Endometrium (tissue), 2 donors: ENCODE results near the gene RCAN2.

Experiments
- FAIRE-seq: peaks from 2 replicates; lab custom pipeline; 2012; peaks lifted over from hg19 to GRCh38; lab: Jason Lieb, UNC
- donor health status: control.
- donor health status: control.

The RCAN2 gene

DNA sequence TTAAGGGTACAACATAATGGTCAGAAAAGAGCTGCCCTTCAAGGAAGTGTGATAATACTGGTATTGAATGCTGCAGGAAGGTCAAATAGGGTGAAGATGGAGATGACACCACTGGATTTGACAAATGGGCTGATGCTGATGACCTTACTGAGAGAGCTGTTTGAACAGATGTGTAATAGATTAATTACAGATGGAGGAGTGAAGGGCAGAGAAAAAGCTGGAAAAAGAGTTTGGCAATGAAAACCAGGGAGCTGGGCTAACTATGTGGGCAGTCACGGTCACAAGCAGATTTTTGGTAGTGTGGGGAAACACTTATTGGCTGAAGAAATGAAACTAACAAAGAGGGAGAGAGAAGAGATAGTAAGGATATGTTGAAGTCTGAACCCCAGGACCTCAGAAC is 236.9 kb downstream of the RCAN2 start:
- no peak for FAIRE-seq

DNA sequence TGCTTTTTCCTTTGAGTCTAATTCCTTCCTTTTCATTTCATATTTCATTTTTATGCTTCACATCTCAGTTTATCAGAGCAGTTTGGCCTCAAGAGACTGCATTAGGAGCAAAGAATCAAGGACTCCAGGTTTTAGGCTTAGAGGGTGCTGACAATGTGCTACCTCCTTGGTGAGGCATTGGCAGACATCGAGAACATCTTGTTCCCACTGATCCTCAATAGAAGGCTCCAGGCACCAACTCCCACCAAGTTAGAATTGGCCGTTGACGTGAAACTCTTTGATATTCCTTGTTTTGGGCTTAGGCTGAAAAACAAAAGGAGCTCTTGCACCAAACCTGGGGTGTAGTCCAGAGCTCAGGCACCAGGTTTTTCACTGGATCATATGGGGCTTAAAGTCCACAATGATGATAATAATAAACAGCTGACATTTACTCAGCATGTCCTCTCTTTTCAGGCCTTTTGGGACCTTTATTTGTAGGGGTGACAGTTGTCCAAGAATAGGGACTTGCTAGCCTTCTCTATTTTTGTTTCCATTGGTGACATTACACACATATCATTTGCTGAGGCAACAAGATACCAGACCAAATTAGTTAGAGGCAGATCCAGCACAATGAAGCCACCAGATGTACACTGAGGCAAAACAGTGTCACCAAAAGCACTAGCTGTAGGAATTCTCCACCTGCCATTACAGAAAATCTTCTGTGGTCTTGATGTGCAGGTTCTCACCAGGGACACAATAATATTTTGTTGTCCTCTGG is 239.5 kb downstream of the RCAN2 start:
- FAIRE-seq: no peak

DNA sequence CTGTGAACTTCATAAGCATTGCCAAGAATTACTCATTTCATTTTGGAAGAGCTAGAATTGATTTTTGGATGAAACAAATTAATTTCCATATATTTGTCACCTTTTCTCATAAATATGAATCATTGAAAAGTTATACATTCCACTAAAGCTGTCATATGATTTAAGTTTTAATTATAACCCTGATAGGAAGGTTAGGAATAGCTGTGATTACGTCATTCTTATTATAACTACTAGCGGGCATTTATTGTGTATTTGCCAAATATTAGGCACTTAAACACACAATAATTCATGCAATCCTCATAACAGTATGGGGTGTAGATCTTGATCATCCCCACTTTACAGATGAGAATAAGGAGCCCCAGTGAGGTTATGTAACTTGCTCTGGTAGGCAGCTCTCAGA is 243.1 kb downstream of the RCAN2 start:
- no peak for FAIRE-seq

DNA sequence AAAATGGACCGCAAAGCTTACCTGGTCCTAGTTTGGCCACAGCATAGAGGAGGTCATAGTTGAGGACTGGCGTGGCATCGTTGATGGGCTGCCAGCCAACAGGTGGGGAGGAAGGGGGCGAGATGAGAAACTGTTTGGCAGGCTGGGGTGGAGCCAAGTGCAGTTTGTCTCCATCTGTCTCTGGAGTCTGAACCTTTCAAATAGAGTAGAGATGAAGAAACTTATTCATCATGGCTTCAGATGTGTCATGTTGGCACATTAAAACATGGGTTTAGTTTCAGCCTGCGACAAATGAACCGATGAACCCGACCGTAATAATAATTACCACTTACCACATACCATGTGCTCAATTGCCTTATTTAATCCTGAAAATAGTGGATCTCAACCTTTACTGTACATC is 244.5 kb downstream of the RCAN2 start:
- FAIRE-seq: no peak

DNA sequence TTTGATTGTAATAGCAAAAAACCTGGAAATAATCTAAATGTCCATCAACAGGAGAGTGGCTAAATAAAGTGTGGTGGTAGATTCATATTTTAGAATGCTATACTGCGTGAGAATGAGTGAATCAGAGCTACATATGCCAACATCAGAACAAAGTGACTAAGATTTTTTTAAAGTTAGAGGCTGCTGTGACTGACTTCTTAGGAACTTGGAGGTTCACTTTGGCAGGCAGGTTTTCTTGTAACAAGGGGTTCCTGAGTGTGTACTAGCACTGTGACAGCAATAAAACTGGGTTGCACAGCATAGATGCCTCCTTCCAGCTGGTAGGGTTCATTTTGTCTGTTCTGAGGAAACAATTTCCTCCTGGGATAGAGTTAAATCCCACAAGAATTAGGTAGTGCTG is 245.2 kb downstream of the RCAN2 start:
- FAIRE-seq: no peak

DNA sequence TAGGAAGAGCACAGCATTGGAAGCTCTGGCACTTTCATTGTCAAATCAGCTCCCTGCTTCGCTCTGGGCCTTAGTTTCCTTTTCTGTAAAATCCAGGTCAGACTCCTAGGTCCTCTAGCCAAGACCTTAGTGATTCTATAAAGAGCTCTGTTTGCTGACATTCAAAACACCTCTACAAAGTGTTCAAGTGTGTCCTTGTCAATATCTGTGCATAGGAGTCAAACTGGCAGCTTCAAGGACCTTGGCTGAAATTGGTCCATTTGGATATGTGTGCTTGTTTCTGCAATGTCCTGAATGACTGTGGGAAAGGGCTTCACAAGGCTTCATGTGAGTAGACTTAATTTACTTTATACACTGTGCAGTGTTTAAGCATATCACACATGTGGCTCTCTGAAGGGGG is 246.6 kb downstream of the RCAN2 start:
- no peak for FAIRE-seq

DNA sequence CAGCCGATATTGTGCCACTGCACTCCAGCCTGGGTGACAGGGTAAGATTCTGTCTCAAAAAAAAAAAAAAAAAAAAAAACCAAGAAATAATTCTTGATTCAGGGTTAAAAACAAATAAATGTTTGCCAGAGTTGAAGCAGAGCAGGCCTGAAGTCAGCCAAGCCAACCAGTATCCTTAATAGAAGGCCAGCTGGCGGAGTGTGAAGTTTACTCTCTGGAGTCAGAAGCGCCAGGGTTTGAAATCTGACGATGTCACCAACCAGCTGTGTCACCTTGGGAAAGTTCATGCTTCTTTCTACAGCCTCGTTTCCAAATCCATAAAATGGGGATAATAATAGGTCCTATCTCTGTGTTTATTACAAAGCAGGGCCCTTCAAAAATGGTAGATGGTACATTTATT is 247.5 kb downstream of the RCAN2 start:
- FAIRE-seq: no peak

DNA sequence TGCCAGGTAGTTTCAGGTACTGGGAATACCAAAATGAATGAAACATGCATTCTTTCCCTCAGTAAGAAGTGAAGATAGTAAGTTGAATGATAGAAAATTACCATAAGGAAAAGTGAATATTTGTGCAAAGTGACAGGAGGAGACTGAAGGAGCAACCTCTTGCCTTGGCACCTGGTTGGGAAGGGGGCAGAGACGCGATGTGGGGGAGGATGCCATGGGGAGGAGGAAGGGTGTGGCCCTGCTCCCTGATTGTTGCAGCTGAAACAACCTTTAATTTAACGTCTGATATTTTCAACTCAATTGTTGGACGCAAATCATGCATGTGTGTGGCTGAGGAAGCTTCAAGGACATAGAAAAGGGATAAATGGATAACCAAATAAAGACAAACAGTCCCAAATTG is 248.3 kb downstream of the RCAN2 start:
- no peak for FAIRE-seq

DNA sequence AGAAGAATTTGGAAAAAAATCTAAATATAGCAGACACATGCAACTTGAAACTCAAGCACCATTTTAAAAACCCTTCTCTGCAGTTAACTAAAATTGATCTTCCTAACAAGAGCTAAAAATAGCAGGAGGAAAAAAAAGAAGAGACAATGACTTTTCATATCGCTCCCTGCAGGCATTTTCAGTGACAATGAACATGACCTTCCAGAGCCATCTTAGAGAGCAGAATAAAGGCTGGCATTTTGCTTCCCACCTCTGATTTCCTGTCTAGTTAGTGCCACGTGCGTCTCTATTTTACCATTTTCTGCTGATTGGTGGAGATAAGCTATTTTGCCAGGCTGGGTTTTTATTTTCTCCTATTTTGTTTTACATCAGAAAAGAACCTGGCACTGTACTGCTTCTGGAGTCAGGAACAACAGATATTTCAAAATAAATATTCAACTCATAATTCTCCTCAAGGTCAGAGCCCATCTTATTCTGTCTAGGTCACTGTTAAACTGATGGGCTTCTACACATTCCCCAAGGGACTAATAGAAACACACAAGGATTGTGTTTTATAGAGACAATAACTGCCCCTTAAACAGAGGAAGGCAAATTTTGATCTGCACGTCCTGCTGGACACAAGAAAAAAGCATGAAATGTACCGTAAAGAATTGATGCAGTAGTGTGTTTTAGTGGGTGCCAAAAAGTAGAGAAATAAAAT is 250.2 kb downstream of the RCAN2 start:
- no peak for FAIRE-seq

DNA sequence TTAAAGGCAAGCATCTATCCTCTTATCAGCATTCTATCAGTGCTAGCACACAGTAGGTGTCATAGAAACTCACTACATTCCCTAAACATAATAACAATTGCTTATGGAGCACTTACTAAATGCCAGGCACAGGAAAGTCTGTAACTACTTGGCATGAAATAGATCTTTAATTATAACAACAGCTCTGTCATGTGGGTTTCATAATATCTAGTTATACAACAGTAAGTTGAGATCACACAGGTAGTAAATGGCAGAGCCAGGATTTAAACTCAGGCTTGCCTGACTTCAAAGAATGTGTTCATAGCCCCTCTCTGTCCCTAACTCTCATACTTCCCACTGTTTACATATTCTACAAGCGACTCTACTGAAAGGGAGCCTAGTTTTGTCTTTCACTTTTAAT is 254.5 kb downstream of the RCAN2 start:
- FAIRE-seq: no peak

DNA sequence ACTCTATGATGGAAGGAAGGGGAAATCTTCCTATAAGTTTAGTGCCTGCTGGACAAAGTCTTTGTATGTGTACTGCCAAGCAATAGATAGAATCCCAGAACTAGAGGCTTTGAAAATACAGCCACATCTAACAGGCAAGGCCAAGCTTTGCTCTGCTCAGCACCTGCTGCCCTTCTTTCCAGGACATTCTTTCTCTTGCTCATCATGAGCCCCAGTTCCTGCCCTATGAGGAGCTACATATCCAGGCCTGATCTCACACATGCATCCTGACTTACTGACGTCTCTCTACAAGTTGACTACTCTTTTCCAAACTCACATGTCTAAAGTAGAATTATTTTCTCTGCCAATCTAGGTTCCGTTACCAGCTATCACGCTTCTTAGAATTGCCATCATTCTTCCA is 256.0 kb downstream of the RCAN2 start:
- no peak for FAIRE-seq

DNA sequence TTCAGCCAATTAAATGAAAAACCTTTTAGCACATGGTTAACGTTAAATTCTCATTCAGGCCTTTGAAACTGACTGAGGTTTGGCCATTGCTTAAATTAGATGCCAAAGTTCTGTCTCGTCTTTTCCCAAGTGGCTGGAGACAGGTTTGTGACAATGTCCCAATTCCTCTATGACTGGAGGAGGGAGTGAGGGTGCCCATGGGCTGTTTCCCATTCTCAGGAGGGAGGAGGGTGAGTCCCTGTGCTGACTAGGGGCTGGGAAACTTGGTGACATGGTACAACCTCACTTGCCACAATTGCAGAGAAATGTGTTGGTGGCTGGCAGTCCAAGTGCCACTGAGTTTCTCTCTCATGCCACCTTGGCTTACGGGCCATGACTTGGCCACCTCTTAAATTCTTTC is 256.5 kb downstream of the RCAN2 start:
- no peak for FAIRE-seq

DNA sequence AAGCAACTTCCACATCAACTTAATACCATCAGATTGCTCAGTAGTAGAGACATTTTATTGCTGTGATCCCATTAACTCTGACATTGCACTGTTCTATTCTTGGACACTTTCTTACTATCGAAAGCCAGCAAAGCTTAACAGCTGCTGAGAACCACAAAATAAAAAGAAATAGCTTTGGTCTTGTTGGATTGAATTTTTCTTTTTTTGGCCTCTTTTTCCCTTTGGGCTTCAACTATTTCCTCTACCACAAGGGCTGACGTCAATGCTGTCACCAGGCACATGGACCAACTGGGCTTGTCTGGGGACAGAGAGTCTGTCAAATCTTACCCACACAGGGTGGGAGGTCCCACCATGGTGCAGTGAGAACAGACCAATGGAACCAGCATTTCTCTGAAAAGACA is 257.1 kb downstream of the RCAN2 start:
- no peak for FAIRE-seq

DNA sequence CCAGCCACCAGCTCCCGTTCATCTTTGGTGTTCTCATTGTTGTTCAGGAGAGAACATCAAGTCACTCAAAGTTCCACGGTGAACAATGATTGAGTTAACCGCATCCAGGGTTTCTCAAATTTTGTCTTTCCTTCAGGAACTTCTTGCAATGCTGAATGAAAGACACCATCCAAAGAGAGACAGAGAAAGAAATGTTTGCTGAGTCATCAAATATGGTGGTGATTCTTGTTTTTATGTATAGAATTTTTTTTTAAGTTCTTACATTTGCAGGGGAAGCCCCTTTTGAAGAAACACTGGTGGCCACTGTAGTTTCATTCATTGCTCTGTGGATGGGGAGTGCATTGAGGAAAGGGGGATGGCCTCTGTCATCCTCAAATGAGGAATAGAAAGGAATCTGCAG is 258.1 kb downstream of the RCAN2 start:
- no peak for FAIRE-seq

DNA sequence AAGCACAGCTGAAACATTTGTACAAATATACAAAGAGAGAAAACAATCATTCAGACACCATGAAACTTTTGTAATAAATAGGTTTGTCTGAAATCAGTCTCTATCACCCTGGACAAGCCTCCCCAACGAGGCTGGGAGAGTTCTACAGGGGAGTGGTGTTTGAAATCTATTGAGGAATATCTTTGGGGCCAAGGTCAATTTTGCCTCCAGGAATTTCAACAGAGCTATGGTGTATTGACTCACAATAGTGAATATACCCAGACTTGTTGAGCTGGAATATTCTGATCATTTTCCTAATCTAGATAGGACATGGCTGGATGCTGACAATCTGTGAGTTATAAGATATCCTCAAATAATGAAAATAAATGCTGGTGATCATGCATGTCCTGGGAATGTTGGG is 269.0 kb downstream of the RCAN2 start:
- no peak for FAIRE-seq

DNA sequence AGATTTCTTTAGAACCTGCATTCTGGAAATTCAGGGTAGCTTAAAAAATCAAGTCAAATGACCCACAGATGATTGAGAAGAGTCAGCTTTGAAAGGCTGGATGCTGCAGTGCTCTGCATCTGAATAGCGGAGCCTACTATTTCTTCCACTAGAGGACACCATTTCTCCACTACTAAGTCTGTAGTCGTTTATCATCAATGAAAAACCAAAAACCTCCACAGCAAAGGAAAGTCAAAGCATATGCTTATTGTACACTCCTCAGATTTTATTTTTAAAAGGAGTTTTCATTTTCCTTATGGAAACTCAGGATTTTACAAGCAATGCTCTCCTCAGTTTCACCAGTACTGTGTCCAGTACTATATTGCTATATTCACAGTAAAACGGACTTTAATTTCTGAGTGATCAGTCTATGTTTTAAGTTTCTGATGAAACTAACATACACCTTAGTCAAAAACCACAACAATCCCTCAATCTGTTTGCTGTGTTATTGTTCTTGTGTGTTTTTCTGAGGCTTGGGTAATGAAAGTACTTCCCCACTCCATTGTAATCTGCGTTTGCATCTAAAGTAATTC is 269.9 kb downstream of the RCAN2 start:
- FAIRE-seq: peak; percentile 84

DNA sequence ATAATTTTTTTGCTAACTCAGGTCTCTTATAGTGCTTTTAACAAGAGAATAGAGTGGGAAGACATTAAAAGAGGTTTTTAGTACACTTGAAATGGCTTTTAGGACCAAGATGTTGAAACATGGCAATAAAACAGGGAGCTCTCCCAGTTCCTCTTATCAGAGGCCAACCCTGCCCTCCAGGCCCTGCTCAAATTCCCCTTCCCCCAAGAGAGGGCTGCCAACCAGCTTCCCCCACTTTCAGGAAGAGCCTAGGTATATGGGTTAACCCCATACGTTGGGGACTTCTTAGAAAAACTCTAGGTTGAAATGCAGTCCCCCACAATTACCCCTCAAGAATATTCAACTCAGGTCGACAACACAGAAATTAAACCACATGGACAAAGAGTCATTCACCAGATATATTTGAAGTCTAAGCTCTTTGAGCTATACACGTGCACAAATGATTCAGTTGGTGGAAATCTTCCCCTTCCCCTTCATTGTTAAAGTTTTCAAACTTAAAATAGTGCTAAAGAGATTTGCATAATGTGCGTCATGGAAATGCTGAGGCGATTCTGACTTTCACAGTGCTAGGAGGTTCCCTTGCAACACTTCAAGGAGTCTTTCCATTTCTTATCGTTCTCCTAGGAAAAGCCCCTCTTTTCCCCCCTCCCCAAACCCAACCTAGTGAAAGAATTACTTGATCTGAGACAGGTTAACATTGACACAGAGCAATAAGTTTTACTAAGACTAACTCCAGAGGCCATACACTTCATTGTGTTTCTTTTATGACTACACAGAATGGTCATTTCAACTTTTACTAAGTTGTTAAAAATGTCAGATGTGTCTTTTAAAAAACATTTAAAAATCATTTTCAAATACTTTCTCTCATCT is 270.7 kb downstream of the RCAN2 start:
- no peak for FAIRE-seq

DNA sequence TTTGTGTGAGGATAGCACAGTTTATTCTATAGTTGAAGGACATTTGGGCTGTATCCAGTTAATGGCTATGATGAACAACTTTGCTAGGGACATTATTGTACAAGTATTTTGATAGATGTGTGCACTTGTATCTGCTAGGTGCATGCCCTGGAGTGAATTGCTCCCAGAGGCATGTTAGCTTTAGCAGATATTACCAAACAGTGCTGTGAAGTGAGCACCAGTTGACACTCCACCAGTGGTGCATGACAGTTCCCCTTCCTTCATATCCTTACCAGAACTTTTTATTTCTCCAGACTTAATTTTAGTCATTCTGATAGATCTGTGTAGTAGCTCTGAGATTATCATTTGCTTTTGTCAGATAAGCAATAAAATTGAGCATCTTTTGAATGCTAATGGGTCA is 271.6 kb downstream of the RCAN2 start:
- no peak for FAIRE-seq

DNA sequence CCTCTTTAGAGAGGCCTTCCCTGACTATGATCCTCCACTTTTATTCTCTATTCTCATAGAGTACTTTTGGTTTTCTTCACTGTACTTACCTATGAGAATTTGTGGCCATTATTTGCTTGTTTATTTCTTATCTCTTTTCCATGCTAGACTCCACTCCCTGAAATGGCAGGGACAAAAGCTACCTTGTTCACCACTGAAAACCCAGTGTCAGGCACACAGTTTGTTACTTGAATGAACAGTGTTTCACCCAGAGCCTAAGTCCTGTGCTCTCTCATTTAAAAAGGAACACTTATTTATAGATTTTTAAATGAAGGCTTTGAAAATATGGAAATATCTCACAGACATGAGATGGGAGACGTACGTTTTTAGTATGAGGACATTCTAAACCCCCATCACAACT is 272.8 kb downstream of the RCAN2 start:
- FAIRE-seq: no peak

DNA sequence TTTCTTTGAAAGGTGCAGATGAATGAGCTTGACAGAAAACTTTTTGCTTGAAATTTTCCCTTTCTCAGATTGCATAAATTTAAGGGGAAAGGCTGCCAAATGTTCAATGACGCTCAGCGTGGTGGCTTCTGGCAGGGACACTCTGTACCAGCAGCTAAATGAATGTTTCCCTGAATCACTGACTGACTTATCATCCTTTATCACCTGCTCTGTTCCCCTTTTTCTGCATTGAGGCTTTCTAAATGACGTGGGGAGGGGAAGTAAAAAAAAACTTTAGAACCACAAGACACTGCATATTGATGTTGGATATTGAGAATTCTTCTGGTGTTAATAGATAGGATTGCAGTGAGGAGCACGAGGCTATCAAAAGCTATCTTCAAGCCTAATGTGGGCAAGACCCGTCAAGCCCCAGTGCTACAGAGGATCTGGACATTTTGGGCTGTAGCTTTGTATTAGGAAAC is 273.5 kb downstream of the RCAN2 start:
- FAIRE-seq: no peak

DNA sequence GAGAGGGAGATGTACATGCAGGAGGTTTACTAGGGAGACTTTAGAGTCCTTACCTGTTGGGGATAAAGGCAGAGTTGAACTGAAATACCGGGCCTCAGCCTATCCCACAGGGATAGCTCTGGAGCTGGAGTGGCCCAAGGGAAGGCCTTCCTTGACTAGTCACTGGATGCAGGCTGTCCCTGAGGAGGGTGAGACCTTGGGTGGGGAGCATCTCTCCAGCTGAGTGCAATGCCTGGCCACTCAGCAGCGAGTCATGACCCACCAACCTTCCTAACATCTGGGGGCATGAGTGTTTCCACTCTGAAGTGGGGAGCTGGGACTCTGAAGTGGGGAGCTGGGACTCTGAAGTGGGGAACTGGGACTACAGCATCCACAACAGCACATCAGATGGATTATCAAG is 274.4 kb downstream of the RCAN2 start:
- FAIRE-seq: no peak

DNA sequence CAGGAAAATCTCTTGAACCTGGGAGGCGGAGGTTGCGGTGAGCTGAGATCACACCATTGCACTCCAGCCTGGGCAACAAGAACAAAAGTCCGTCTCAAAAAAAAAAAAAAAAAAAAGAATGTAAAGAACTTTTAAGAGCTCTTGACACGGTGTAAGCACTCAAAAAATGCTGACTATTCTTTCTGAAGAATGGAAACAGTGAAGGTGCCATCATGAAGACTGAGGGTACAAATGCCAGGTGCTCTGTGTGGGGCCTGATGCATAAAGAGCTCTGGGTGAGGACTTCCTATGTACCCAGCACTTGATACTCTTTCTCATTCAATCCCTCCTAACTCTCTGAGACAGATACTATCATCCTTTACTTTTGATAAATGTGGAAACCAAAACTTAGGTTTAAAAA is 275.5 kb downstream of the RCAN2 start:
- no peak for FAIRE-seq

DNA sequence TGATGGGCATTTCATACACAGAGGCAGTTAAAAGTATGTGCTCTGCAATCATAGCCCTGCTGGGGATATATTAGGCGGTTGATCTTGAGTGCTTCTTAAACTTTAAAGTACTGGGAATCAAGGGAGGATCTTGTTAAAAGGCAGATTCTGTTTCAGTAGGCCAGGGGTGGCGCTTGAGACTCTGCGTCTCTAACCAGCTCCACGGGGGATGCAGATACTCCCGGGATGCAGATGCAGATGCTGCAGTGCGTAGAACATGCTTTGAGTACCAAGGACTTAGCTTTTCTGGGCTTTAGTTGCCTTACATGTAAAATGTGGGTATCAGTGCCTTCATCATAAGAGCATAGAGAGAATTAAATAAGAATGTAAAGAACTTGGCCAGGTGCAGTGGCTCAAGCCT is 276.0 kb downstream of the RCAN2 start:
- no peak for FAIRE-seq
